Measurements from ENCODE around the gene C12orf75.
A peak's percentile ranks its signal among the peaks of the same experiment; 100 is the strongest.
"Not testable (repeated sequence)": the region's sequence is repeated elsewhere in the genome, so short reads cannot be mapped to it uniquely, and the experiment has no call there.

The C12orf75 gene

GRCh38 chr12:105382771-105383622 lies 52.5 kb downstream of the C12orf75 start:
- DNase-seq, result peak; percentile 74

- DNase-seq, result no peak
Observed at GRCh38 chr12:105384220-105384619, 53.7 kb downstream of the C12orf75 start.

- no peak for DNase-seq
Observed at GRCh38 chr12:105384916-105385535, 54.5 kb downstream of the C12orf75 start.

GRCh38 chr12:105386431-105386830 lies 55.9 kb downstream of the C12orf75 start:
- DNase-seq, result no peak

GRCh38 chr12:105391231-105391630 lies 60.7 kb downstream of the C12orf75 start:
- no peak for DNase-seq

- DNase-seq, result no peak
Observed at GRCh38 chr12:105393587-105393986, 63.1 kb downstream of the C12orf75 start.

- DNase-seq, result no peak
Observed at GRCh38 chr12:105396024-105396423, 65.5 kb downstream of the C12orf75 start.

GRCh38 chr12:105396983-105397382 lies 66.5 kb downstream of the C12orf75 start:
- no peak for DNase-seq

- no peak for DNase-seq
Observed at GRCh38 chr12:105398930-105399329, 68.4 kb downstream of the C12orf75 start.

- DNase-seq, result no peak
Observed at GRCh38 chr12:105399428-105400081, 69.1 kb downstream of the C12orf75 start.

GRCh38 chr12:105400227-105400626 lies 69.7 kb downstream of the C12orf75 start:
- DNase-seq, result no peak

GRCh38 chr12:105401198-105401597 lies 70.7 kb downstream of the C12orf75 start:
- DNase-seq, result no peak

GRCh38 chr12:105402366-105402765 lies 71.9 kb downstream of the C12orf75 start:
- DNase-seq, result no peak

- no peak for DNase-seq
Observed at GRCh38 chr12:105403095-105403494, 72.6 kb downstream of the C12orf75 start.

GRCh38 chr12:105404134-105404533 lies 73.6 kb downstream of the C12orf75 start:
- not testable (repeated sequence) for DNase-seq

- no peak for DNase-seq
Observed at GRCh38 chr12:105406497-105406896, 76.0 kb downstream of the C12orf75 start.

GRCh38 chr12:105409279-105409678 lies 78.8 kb downstream of the C12orf75 start:
- no peak for DNase-seq

GRCh38 chr12:105409801-105410471 lies 79.4 kb downstream of the C12orf75 start:
- DNase-seq, result peak; percentile 68

GRCh38 chr12:105413911-105414487 lies 83.5 kb downstream of the C12orf75 start:
- no peak for DNase-seq

- no peak for DNase-seq
Observed at GRCh38 chr12:105417732-105418131, 87.2 kb downstream of the C12orf75 start.

GRCh38 chr12:105418229-105418628 lies 87.7 kb downstream of the C12orf75 start:
- DNase-seq, result no peak

- no peak for DNase-seq
Observed at GRCh38 chr12:105418821-105419291, 88.4 kb downstream of the C12orf75 start.

- DNase-seq, result no peak
Observed at GRCh38 chr12:105419606-105420005, 89.1 kb downstream of the C12orf75 start.
